Endodermal cell (in vitro differentiated cells): Measurements from ENCODE around the gene YWHAE. TPM values are rescaled to one million over a fixed set of nuclear protein-coding genes. Genes with fewer than 3 reads are reported as not detected.

Experiments
- DNase-seq: peaks from one replicate; pipeline ENCODE4 v3.0.0-alpha.2; 2017
- H3K27ac ChIP-seq: 2 replicates; pipeline ENCODE4 v1.5.1; 2013; ENCODE audit warnings: mild to moderate bottlenecking, low read depth, low read length, moderate library complexity
- H3K27me3 ChIP-seq: 2 replicates; pipeline ENCODE4 v1.6.1; 2013; ENCODE audit warnings: mild to moderate bottlenecking, low read length, moderate library complexity; ENCODE audit not compliant: insufficient read depth, control insufficient read depth, poor library complexity, severe bottlenecking
- H3K36me3 ChIP-seq: 2 replicates; pipeline ENCODE4 v1.7.0; 2013; ENCODE audit warnings: mild to moderate bottlenecking, low read length, moderate library complexity; ENCODE audit not compliant: control insufficient read depth, insufficient read depth
- H3K4me1 ChIP-seq: one replicate; pipeline ENCODE4 v1.7.0; 2013; ENCODE audit warnings: low read length; ENCODE audit not compliant: control insufficient read depth, insufficient read depth
- H3K4me3 ChIP-seq: 2 replicates; pipeline ENCODE4 v1.5.1; 2013; ENCODE audit warnings: mild to moderate bottlenecking, low read length, moderate library complexity
- H3K9ac ChIP-seq: 2 replicates; pipeline ENCODE4 v1.6.1; 2013; ENCODE audit warnings: mild to moderate bottlenecking, low read length, moderate library complexity; ENCODE audit not compliant: poor library complexity, severe bottlenecking; ENCODE audit errors: extremely low read depth
- H3K9me3 ChIP-seq: 2 replicates; pipeline ENCODE4 v1.6.1; 2013; ENCODE audit warnings: mild to moderate bottlenecking, low read length, moderate library complexity; ENCODE audit not compliant: control insufficient read depth
- H3K27ac Mint-ChIP-seq: 2 replicates; pipeline ENCODE4 v1.8.0; 2020; ENCODE audit warnings: mixed read lengths
- H3K27me3 Mint-ChIP-seq: 2 replicates; pipeline ENCODE4 v1.8.0; 2021; ENCODE audit warnings: mild to moderate bottlenecking, mixed read lengths; ENCODE audit not compliant: insufficient read depth
- H3K36me3 Mint-ChIP-seq: 2 replicates; pipeline ENCODE4 v1.8.0; 2020; ENCODE audit warnings: low read depth, mixed read lengths
- H3K4me1 Mint-ChIP-seq: 2 replicates; pipeline ENCODE4 v1.8.0; 2020; ENCODE audit warnings: mixed read lengths
- H3K4me3 Mint-ChIP-seq: 2 replicates; pipeline ENCODE4 v1.8.0; 2020; ENCODE audit warnings: mild to moderate bottlenecking, moderate library complexity, mixed read lengths
- H3K9me3 Mint-ChIP-seq: 2 replicates; pipeline ENCODE4 v1.8.0; 2020; ENCODE audit warnings: mild to moderate bottlenecking, mixed read lengths
- CTCF ChIP-seq: fragments of 200-600 bp; sonication (generic); conservative IDR thresholded peaks from 2 replicates; pipeline ENCODE4 v1.5.0; 2021; ENCODE audit warnings: antibody characterized with exemption, mild to moderate bottlenecking
- WGBS, 2 experiments: methylation state at CpG; one replicate each; pipeline versions ENCODE4 v1.1.5 to v1.1.7; 2013; ENCODE audit warnings: missing lambda C conversion rate in 2 of 2, mixed read lengths in 1 of 2; ENCODE audit not compliant: insufficient coverage in 1 of 2, insufficient read length in 1 of 2; 5-methylcytosine and 5-hydroxymethylcytosine counted together
- total RNA-seq, 2 donors: library from RNA; stranded (reverse); fragmentation: NEBNext Ultra II Directional in 1 of 2; extraction: Animal tissue kit (Norgen Biotek cat#: 25700) in 1 of 2; gene quantifications; 2 replicates in 1 of 2; 3 replicates in 1 of 2; pipeline ENCODE4 v1.2.1, GENCODE V29; 2021

Gene YWHAE
- total RNA-seq, 2 donors from 2014 or later = 1,225 to 1,349 TPM

GRCh38 chr17:1423456-1424135 is 23.6 kb upstream of the YWHAE start:
- no peak overlapping the region for H3K27ac Mint-ChIP-seq
- H3K9me3 Mint-ChIP-seq = no peaks in the 10 kb centered on the region
- Histone ChIP-seq H3K9ac (no peak overlapping the region), H3K9me3 (no peaks in the 10 kb centered on the region), H3K4me3 (no peak overlapping the region), H3K27ac (no peak overlapping the region), H3K4me1 (no peaks in the 10 kb centered on the region), H3K36me3 (peaks cover 73% of the 10 kb centered on the region), H3K27me3 (no peaks in the 10 kb centered on the region)
- no peak for DNase-seq
- 94 to 98% methylated on average over 5 to 10 of the region's 10 CpGs for WGBS, 2 experiments
- H3K27me3 Mint-ChIP-seq = no peaks in the 10 kb centered on the region
- no peak for TF ChIP-seq CTCF
- peaks cover 54% of the 10 kb centered on the region for H3K36me3 Mint-ChIP-seq
- no peak overlapping the region for H3K4me3 Mint-ChIP-seq
- H3K4me1 Mint-ChIP-seq = no peaks in the 10 kb centered on the region

GRCh38 chr17:1422885-1423284 is 22.9 kb upstream of the YWHAE start:
- WGBS, 2 experiments = 92 to 96% methylated on average over 6 of the region's 7 CpGs
- Mint-ChIP-seq H3K27me3 (no peaks in the 10 kb centered on the region), H3K4me3 (no peak overlapping the region)

GRCh38 chr17:1421470-1421869 is 21.4 kb upstream of the YWHAE start:
- Histone ChIP-seq H3K27ac (no peak overlapping the region), H3K4me3 (no peak overlapping the region), H3K9ac (no peak overlapping the region), H3K4me1 (no peaks in the 10 kb centered on the region), H3K36me3 (peaks cover 73% of the 10 kb centered on the region), H3K9me3 (no peaks in the 10 kb centered on the region), H3K27me3 (no peaks in the 10 kb centered on the region)
- Mint-ChIP-seq H3K36me3 (peaks cover 53% of the 10 kb centered on the region), H3K27me3 (no peaks in the 10 kb centered on the region), H3K9me3 (no peaks in the 10 kb centered on the region), H3K4me1 (no peaks in the 10 kb centered on the region), H3K27ac (no peak overlapping the region), H3K4me3 (no peak overlapping the region)
- DNase-seq = no peak
- no peak for TF ChIP-seq CTCF
- 96 to 98% methylated on average over 9 to 11 of the region's 11 CpGs for WGBS, 2 experiments

More at GRCh38 chr17:1422885-1423284, 22.9 kb upstream of the YWHAE start:
- Histone ChIP-seq H3K4me3 (no peak overlapping the region), H3K27ac (no peak overlapping the region), H3K27me3 (no peaks in the 10 kb centered on the region), H3K36me3 (peaks cover 76% of the 10 kb centered on the region), H3K9ac (no peak overlapping the region), H3K9me3 (no peaks in the 10 kb centered on the region), H3K4me1 (no peaks in the 10 kb centered on the region)
- no peak overlapping the region for H3K27ac Mint-ChIP-seq
- peaks cover 51% of the 10 kb centered on the region for H3K36me3 Mint-ChIP-seq
- no peak for TF ChIP-seq CTCF
- H3K9me3 Mint-ChIP-seq = no peaks in the 10 kb centered on the region
- H3K4me1 Mint-ChIP-seq = no peaks in the 10 kb centered on the region
- DNase-seq = no peak
